DMS 273 treated with DMSO at 0.1 percent for 48 hours (cell line): ENCODE data around the gene SELENOS.
A peak's percentile ranks its signal among the peaks of the same experiment; 100 is the strongest.

Experiments used
- DNase-seq: peaks from one replicate; lab custom pipeline; 2025; lab: John Stamatoyannopoulos, UW

SELENOS gene, protein sequence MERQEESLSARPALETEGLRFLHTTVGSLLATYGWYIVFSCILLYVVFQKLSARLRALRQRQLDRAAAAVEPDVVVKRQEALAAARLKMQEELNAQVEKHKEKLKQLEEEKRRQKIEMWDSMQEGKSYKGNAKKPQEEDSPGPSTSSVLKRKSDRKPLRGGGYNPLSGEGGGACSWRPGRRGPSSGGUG

DNA sequence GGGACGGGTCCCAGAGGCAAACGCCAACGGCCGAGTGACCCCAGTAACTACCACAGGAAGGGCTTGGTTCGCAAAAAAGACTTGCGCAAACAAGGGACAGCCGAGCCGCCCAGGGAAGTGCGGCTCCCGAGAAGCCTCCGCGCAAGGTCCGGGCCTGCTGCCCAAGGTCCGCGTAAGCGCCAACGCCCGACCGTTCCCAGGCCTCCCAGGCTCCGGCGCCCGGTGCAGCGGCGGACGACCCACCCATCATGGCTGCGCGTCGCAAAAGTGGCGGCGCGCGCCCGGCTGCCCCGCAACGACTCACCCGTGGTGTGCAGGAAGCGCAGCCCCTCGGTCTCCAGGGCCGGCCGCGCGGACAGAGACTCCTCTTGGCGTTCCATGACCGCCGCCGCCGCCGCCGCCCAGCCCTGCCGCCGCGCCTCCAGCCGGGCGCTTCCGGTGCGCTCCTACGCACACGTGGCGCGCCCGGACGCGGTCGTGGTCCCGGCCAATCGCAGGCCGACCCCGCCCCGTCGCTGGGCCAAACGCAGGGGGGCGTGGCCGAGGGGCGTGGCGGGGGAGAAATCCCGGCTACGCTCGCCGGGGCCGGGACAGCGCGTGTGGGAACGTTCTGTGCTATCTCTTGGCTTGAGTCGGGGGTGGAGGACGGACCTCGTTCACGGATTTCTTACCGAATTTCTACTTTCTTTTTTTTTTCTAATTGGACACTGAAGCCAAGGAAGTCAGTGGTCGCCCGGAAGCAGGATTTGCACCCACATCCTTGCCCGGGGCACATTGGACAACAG is at the start of gene SELENOS:
Gene SELENOS (minus strand): TSS at position 448 of the 785 bp plus-strand sequence. CDS start 68 bp downstream, at position 380.
- peak; percentile 26 for DNase-seq

DNA sequence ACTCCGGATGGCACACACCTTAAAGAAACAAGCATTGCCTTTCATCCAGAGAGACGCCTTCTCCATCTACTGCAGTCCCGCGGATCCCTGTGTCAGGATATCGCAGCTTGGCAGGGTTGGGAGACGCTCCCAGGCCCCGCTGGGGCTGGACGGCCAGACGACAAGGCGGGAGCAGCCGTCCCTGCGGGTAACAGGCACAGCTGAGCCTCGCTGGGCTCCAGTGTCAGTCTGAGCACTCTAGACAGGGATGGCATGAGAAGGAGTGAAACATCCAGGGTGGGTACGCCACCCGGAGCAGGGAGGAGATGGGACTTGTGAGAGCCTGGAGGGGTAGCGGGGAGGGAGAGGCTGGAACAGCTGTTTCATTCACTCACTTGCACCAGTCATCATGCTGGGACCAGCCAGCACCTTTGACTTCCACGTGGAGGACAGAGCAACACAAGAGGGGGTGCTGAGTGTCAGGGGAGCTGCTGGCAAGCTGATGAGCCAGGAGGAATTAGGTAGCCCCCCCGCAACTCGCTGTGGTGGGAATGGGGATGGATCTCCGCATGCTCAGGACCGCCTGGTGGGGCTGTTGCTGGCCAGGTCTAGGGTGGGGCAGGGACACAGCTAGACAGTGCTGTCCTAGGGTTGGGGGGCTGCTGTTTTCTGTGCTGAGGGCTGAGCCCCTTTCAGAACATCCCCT is 49.3 kb upstream of the SELENOS start:
- no peak for DNase-seq

DNA sequence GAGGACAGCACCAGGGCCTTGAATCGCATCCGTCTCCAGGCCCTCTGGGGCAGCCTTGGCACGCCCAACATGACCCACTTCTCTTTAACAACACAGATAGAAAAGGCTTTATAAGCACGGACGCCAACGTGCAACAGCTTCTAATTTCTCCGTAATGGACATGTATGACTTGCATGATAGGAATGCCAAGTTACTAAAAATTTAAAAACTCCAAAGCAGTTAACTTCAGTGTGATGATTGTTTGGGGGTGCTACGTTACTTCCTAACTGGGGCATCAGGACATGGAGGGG is 48.7 kb upstream of the SELENOS start:
- no peak for DNase-seq

DNA sequence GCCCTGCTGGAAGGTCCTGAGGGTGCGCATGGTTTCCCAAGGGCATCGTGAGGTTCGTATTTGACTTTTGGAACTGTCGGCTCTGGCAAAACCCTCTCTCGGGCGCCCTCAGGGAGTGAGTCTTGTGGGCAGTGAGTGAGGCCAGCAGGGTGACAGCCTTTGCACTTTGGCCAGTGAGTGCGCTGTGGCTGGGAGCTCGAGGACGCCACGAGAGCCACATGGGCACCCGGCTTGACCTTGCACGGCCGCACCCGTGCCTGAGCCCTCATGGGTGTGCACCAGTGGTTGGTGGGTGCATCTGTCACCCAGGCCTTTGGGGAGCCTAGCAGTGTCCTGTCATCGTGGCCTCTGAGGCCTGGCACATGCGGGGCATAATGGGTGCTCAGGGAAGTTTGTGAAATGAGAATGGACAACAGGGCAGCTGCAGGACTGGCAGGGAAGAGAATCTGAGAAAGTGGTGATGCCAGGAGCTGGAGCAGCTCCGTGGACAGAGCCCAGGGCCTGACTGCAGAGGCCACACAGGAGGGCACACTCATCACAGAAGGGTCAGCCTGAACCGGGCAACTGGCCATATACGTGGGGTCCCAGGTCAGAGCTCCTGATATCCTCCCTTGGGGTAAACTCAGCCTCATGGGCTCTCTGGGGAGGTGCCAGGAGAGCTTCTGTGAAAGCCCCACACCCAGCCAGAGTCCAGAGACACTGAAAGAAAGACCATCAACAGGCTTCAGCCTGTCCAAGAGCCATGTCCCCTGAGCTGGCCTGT is 48.2 kb upstream of the SELENOS start:
- no peak for DNase-seq

DNA sequence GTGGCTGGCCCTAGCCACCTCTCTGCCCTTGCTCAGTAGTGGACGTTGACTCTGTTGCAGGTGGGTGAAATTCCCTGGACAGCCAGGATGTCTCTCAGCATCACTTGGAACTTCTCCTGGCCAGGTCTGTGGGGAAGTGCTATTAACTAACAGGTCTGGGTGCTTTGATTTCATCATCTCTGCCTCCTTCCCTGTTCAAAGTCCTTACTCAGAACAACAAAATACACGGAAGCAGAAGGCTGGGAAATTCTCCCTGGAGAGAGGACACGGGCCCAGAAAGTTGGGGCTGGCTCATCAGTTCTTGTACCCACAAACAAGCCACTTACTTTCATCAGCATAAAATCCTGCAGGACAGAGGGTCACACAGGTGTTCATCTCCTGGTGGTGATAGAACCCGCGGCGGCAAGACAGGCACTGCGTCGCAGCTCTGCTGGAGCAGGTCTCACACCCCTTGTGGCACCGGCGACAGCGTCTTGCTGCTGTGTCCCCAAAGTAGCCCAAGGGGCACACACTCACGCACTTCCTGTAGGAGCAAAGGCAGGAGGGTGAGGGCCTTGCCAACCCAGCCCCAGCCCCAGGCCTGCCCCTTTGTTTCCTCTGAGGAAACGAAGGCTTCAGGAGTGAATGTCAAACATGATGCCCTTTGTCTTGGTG is 47.4 kb upstream of the SELENOS start:
- no peak for DNase-seq

DNA sequence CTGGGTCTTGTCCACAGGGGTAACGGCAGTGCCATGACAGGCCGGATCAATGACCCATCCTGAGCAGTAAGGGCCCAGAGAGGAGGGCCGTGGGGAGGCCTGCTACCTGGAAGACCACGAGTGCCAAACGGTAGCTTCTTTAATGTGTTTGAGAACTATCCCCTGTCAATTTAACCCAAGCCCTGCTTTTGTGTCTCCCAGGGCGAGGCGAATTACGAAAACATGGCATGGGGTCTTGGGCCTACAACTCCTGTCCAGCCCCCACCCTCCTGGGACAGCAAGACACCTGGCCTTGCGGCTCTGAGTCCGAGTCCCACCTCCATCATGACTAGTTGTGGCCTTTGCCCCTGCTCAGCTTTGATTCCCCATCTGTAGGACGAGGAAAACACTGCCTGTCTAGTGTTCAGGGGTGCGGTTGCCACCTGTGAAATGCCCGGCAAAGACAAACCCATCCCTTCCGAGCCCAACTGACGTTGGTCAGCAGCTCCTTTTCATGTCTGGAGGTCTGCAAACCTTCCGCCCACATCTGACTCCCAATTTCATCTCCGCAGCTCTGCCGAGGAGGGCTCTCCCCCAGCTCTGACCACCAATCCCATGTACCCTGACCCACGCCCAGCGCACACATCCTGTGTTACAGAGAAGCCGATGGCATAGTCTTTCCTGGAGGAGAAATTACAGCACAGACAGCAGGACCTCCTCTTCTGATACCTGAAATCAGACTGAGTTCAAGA is 46.7 kb upstream of the SELENOS start:
- DNase-seq = no peak

DNA sequence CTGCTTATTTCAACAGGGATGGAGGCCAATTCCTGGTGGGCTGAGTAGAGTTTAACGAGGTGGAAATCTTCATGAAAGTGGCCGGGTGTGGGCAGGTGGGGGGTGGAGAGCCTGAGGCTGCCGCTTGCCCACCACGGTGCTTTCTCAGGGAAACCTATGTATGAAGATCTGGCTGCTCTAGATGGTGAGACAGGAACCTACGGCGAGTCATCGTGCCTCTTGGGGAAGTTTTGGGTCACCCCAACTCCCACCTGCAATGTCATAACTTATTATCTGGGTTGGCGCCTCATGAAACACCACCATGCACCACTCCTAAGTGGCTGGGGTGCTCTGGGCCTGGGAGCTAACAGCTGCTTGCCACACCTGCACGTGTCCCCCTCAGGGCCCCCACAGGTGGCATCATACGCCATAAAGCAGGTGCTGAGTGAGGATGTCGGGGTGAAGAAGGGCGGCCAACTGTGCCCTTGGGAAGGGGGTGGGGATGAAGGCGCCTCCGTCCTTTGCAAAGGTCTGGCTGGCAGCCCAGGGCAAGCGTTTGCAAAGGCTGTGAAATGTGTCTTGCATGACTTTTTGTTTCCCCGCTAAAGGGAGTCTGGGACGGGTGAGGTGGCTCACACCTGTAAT is 45.7 kb upstream of the SELENOS start:
- DNase-seq = no peak

DNA sequence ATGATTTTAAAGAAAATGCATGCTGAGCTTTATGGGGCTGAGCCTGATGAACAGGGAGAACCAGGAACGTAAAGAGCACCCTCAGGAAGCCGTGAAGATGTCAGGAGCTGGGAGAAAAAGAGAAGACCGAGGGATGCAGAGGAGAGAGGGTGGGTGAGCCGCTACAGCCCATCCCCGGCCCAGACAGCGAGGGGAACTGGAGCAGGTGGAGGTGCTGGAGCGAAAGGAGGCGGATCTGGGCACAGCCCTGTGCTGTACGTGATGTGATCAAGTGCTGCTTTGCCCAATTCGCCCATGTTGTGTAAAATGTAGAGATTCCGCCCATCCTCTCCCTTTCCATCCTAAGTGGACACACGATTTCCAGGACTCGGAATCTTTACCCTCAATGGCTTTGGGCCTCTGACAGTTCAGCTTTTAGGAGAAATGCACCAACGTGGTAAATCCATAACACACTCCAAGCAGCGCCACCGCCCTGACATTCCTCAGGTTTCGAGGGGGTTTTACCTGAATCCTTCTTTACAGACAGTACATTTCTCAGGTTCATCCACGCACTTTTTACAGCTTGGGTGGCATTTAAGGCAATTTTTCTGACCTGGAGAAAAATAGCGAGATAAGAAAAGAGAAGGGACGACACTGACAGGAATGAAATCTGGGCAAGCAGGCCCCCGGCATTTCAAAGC is 44.9 kb upstream of the SELENOS start:
- DNase-seq = no peak

DNA sequence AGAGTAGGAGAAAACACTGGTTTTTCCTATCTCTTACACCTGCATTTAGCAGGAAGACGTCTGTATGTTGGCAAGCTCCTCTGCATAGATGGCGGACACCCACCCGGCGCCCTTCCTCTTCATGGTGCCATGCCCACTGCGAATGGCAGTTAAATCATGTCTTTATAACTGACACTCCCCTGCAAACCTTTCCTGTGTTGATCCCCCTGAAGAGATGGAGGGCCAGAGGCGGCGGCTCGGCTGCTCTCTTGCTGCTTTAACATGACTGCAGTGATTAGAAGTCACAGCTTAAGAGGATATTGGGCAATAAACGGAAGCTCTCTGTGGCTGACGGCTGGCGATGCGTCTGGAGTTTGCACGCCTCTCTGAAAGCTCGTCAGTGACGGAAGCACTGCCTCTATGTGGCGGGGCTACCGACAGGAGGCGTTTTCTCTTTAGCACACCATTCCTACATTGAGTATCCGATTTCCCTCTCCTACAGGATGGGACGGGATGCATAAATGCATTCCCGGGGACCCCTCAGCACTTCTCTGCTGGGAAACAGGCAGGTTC is 43.3 kb upstream of the SELENOS start:
- DNase-seq = no peak

DNA sequence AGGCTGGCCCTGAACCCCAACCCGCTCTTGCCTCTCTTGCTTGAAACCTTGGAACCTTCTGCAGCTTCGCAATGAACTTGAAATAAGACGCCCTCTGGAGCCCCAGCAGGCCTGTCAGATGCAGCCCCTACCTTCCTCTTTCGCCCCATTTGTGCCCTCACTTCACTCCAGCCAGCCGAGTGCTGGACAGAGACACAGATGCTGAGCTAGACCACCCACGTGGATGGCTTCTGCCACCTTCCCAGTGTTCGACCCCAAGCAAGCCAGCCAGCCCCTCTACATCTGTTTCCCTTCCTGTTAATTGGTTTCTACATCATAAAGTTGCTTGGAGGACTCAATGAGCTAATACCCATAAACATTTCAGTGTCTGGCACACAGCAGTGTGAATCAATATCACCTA is 41.6 kb upstream of the SELENOS start:
- no peak for DNase-seq

DNA sequence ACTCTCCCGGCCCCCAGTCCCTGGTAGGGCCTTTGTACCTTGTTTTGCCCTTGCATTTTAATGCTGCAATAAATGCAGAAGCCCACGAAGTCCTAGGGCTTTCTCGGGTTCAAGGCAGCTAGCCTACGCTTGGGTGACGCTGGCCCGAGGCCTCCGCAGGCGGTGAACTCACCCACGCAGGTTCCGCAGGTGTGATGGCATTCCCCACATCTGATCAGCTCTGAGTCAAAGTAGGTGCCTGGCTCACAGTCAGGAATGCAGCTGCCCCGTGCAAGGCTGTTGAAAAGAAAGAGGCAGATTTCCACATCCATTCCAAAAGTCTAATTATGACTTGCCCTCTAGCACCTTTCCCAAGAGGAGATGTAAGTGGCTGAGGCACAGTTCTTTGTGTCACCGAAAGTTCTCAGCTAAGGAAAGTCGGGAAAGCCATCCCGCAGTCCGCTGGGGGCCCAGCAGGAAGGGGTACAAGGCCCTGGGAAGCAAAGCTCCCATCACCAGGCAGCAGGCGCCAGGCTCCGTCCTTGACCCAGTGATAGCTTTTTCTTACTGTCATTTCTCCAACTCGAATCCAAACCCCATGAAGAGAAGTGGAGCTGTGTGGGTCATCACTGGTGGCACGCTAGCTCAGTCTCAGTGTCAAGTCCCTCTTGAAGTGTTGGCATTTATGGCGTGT is 41.0 kb upstream of the SELENOS start:
- no peak for DNase-seq

DNA sequence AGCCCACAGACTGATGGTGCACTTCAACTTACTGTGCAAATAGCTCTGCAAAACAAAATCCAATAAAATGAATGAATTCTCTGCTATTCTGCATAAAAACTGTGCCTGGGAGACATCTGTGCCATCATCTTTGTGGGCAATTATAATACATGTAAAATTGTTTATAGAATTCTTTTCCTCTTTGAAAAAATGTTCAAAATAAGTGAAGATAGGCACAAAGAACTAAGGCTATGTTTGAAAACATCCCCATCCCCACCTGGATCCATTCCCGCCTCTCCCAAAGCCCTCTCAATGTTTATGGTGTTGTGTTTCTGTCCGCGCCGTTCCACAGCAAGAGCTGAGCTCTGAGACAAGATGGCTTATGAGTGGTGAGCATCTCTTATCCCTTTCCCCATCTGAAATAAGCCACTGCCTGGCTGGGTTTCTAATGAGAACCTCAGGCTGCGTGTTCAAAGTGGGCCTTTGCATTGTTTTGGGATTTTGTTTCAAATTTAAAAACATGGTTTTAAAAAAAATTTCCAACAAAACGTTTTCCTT is 40.1 kb upstream of the SELENOS start:
- DNase-seq = no peak

DNA sequence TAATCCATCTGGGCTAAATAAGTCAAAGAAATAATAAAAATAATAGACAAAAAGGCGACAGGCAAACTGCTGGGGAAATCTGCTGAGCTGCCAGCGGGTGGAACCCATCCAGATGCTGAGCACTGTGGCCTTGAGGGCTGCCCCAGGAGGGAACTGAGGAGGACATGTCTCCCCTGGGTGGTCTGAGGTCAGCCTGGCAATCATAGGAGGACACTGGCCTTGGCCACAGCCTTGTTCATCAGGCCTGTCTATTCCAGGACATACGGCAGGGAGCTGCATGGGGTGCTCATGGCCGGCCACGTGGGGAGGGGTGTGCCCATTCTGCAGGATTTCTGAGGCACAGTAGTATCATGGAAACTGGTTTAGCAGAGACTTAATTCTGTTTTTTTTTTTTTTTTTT is 39.2 kb upstream of the SELENOS start:
- no peak for DNase-seq

DNA sequence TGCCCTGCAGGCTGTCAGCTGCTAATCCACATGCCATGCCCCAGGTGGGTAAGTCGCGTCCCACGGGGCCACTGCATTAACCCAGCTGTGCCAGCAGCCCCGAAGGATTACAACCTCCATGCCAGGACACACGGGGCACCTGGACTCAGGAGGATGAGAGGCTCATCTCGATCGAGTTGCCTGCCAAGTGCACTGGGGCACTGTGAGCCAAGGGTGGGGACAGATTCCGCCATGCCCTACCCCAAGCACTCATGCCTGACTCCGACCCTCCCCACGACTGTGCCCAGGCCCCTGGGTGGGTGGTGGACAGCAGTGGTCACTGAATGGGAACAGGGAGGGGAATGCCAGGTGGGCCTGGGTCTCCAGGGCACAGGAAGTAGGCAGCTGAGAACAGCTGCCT is 38.5 kb upstream of the SELENOS start:
- no peak for DNase-seq

DNA sequence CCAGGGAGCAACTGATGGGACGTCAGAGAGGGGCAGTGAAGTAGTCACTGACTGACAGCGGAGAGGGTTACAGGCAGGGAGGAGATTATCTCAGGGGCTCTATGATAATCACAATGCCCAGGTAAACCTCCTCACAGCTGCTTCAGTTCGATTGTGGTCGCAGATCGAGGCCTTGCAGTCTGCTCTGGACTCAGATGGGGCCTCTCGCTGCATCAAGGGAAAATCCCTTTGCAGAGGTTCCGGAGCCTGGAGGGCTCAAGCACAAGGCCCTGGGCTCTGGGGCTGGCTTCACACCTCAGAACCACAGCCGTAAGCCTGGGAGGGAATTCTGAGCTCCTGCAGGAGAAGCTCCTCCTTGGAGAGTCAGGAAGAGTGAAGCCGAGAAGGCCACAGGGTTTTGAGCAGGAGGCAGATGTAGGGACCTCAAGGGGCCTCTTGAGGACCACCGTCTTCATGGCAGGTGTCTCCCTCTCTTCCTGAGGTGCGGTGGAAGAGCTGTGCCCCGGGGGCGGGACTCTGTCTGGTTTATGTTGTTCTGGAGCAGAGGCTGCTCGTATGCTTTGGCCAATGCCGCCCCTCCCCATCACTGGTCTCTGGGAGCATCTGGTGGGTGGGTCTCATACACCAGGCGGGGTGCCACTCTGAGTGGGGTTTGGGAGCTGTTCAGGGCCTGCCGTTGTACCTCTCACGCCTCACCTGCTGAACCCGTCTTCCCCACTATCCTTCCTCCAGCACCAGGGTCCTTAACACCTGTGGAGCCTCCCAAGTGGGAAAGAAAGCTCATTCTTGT is 37.2 kb upstream of the SELENOS start:
- DNase-seq = no peak

DNA sequence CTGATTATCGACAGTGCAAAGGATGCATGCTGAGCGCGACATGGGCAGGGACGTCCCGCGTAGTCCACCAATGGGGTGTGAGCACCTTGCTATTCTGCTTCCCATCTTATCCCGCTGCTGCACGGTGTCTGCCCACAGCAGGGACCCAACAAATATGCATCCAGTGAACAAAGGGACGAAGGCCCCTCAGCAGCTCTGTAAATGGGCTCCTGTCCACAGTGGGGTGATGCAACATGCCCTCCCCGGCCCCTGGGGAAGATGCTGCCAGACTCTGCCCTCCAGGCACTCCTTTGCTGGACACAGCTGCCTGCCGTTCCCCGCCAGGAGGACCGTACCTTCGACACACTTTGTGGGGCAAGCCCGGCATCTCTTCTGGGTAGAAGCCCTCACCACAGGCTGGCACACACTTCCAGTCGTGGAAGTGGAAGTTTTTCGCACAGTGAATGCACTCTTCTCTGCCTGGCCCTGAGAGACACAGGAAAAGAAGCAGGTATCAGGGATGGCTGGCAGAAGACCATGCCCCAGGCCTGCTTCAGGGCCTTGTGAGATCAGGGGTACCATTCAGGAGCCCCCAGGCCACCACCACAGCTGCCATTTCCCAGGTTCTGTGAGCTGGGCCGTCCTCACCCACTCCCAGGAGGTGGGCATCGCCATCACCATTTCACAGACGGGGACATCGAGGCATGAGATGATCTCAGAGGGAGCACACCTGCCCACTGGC is 35.9 kb upstream of the SELENOS start:
- DNase-seq = no peak

DNA sequence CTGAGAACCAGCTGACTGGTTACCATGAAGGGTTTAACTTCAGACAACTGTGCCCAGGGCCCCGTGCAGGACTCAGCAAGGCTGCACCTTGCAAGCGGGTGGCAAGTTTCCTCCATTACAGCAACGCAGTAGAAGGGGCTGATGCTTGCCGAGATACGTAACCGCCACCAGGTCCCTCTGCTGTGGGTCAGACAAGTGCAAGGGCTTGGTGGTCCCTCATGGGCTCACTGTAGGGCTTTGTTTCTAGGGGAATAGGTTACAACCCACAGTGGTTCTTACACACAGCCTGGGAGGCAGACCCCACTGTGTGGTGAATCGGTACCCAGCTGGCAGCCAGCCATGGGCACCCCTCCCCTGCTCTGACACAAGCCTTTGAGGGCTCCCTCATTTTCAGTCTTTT is 33.2 kb upstream of the SELENOS start:
- no peak for DNase-seq

DNA sequence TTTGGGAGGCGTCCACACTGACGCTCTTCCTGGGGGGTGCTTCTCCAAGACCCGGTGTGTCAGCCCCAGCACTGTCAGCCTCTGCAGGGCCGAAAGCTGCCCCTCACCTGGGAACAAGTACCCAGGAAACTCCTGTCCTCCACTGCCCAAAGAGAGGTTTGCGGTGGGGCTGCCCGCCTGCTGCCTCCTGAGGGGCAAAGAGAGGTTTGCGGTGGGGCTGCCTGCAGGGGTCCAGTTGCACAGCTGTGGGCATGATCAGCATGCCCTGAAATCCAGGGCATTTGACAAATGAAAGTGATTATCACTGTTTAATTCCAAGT is 32.8 kb upstream of the SELENOS start:
- no peak for DNase-seq
